ENCODE results near the gene ANO10. TPM values are rescaled to one million over a fixed set of nuclear protein-coding genes. Genes with fewer than 3 reads are reported as not detected.

The ANO10 gene
- total RNA-seq, 4 donors from 2014 or later: 20.9 to 70.5 (median 48.0) TPM

GRCh38 chr3:43627360-43627759 is 5.5 kb upstream of the ANO10 start:
- H3K9me3 ChIP-seq: no peaks in the 10 kb centered on the region
- peaks cover 0 to 6% (median 5%) of the 10 kb centered on the region in 4 donors for H3K4me1 ChIP-seq
- in situ Hi-C loops (cut with MboI; ENCODE audit: low pct_ligation_motif_present in 1 of 4, low pct_unique_long_range_greater_than_20kb in 1 of 4, low sequenced_read_pairs in 3 of 4) (no loop called here), intact Hi-C loops (cut with DNase I; ENCODE audit: low total_unique reads) (no loop called here)
- H3K36me3 ChIP-seq: no peaks in the 10 kb centered on the region
- no peaks in the 10 kb centered on the region for H3K27me3 ChIP-seq
- no peak overlapping the region for H3K27ac ChIP-seq
- no peak overlapping the region for H3K4me3 ChIP-seq
- TF ChIP-seq POLR2A (IDR thresholded peaks at IDR 0.05) (no peak), CTCF (IDR thresholded peaks at IDR 0.05) (no peak)
- WGBS, 2 donors (ENCODE audit: low coverage in 1 of 2): 75 to 91% methylated on average over 2 of the region's 2 CpGs
- no peak for DNase-seq

- intact Hi-C loops (cut with DNase I; ENCODE audit: low total_unique reads) (loop anchor here (5.0 kb wide), 1 partner anchor 68 kb away; the partner anchor contains the start of gene ABHD5), in situ Hi-C loops (cut with MboI; ENCODE audit: low pct_ligation_motif_present in 1 of 4, low pct_unique_long_range_greater_than_20kb in 1 of 4, low sequenced_read_pairs in 3 of 4) (no loop called here)
- Histone ChIP-seq H3K4me3 (no peak overlapping the region), H3K4me1 (peaks cover 0 to 21% (median 7%) of the 10 kb centered on the region in 4 donors), H3K9me3 (no peaks in the 10 kb centered on the region), H3K27me3 (no peaks in the 10 kb centered on the region), H3K36me3 (no peaks in the 10 kb centered on the region), H3K27ac (no peak overlapping the region)
- WGBS, 2 donors (ENCODE audit: low coverage in 1 of 2): 87 to 95% methylated on average over 6 of the region's 6 CpGs
- no peak for TF ChIP-seq POLR2AphosphoS5 (IDR thresholded peaks at IDR 0.05)
- TF ChIP-seq CTCF (IDR thresholded peaks at IDR 0.05): no peak
- TF ChIP-seq POLR2A (IDR thresholded peaks at IDR 0.05): no peak
- TF ChIP-seq EP300 (IDR thresholded peaks at IDR 0.05; ENCODE audit: low read depth): no peak
- no peak for DNase-seq
These were observed 3.0 kb upstream of the ANO10 start for GRCh38 chr3:43624619-43625305.

- Histone ChIP-seq H3K4me3 (peak overlapping the region; percentile 77 to 93 (median 90)), H3K27ac (peak overlapping the region; percentile 86 to 93 (median 90)), H3K27me3 (no peaks in the 10 kb centered on the region), H3K9me3 (no peaks in the 10 kb centered on the region), H3K36me3 (no peaks in the 10 kb centered on the region), H3K4me1 (peaks cover 0 to 33% (median 7%) of the 10 kb centered on the region in 4 donors)
- intact Hi-C loops (cut with DNase I; ENCODE audit: low total_unique reads) (loop anchor here (5.0 kb wide), 1 partner anchor 71 kb away; the partner anchor contains the start of gene ABHD5), in situ Hi-C loops (cut with MboI; ENCODE audit: low pct_ligation_motif_present in 1 of 4, low pct_unique_long_range_greater_than_20kb in 1 of 4, low sequenced_read_pairs in 3 of 4) (no loop called here)
- DNase-seq: peak; percentile 35
- WGBS, 2 donors (ENCODE audit: low coverage in 1 of 2): 9 to 11% methylated on average over 12 to 24 of the region's 24 CpGs
- TF ChIP-seq POLR2AphosphoS5 (IDR thresholded peaks at IDR 0.05) (no peak), POLR2A (IDR thresholded peaks at IDR 0.05) (no peak)
These were observed 768 bp downstream of the ANO10 start for GRCh38 chr3:43620831-43621655.

GRCh38 chr3:43619588-43619987 is 2.2 kb downstream of the ANO10 start:
- no peak overlapping the region for H3K27ac ChIP-seq
- no peak for TF ChIP-seq POLR2A (IDR thresholded peaks at IDR 0.05)
- no peak for TF ChIP-seq POLR2AphosphoS5 (IDR thresholded peaks at IDR 0.05)
- no peak for TF ChIP-seq EP300 (IDR thresholded peaks at IDR 0.05; ENCODE audit: low read depth)
- TF ChIP-seq CTCF (IDR thresholded peaks at IDR 0.05): no peak
- DNase-seq: no peak
- H3K4me3 ChIP-seq: no peak overlapping the region
- no peaks in the 10 kb centered on the region for H3K27me3 ChIP-seq
- no peaks in the 10 kb centered on the region for H3K36me3 ChIP-seq
- H3K4me1 ChIP-seq: peaks cover 0 to 40% (median 10%) of the 10 kb centered on the region in 4 donors
- H3K9me3 ChIP-seq: no peaks in the 10 kb centered on the region
- in situ Hi-C loops (cut with MboI; ENCODE audit: low pct_ligation_motif_present in 1 of 4, low pct_unique_long_range_greater_than_20kb in 1 of 4, low sequenced_read_pairs in 3 of 4) (no loop called here), intact Hi-C loops (cut with DNase I; ENCODE audit: low total_unique reads) (no loop called here)
- WGBS, 2 donors (ENCODE audit: low coverage in 1 of 2): 90 to 93% methylated on average over 5 of the region's 5 CpGs
